GM18502 (cell line): ENCODE data around the gene AMBRA1.
"Not testable (repeated sequence)": the region's sequence is repeated elsewhere in the genome, so short reads cannot be mapped to it uniquely, and the experiment has no call there.

Experiments
- ATAC-seq: cut with Tn5 transposase; IDR thresholded peaks from one replicate; pipeline ENCODE4 v1.9.1; 2021; ENCODE audit warnings: mild to moderate bottlenecking; ENCODE audit not compliant: unreplicated experiment, poor library complexity

Gene AMBRA1

GRCh38 chr11:46588131-46588530, 5.7 kb downstream of the AMBRA1 start:
- ATAC-seq, result no peak

GRCh38 chr11:46583513-46583912, 10.3 kb downstream of the AMBRA1 start:
- ATAC-seq, result not testable (repeated sequence)

GRCh38 chr11:46582588-46582987, 11.2 kb downstream of the AMBRA1 start:
- ATAC-seq, result no peak

- no peak for ATAC-seq
Observed at GRCh38 chr11:46577058-46577457, 16.8 kb downstream of the AMBRA1 start.

GRCh38 chr11:46574656-46575055, 19.2 kb downstream of the AMBRA1 start:
- no peak for ATAC-seq

- no peak for ATAC-seq
Observed at GRCh38 chr11:46570790-46571398, 22.9 kb downstream of the AMBRA1 start.

GRCh38 chr11:46565232-46565840, 28.5 kb downstream of the AMBRA1 start:
- ATAC-seq, result no peak

- ATAC-seq, result no peak
Observed at GRCh38 chr11:46564459-46564858, 29.4 kb downstream of the AMBRA1 start.

- no peak for ATAC-seq
Observed at GRCh38 chr11:46562527-46562926, 31.3 kb downstream of the AMBRA1 start.

GRCh38 chr11:46560300-46560991, 33.4 kb downstream of the AMBRA1 start:
- ATAC-seq, result peak; percentile 60

- no peak for ATAC-seq
Observed at GRCh38 chr11:46559815-46560214, 34.0 kb downstream of the AMBRA1 start.

GRCh38 chr11:46557684-46558151, 36.1 kb downstream of the AMBRA1 start:
- ATAC-seq, result no peak

GRCh38 chr11:46555267-46556054, 38.4 kb downstream of the AMBRA1 start:
- peak; percentile 48 for ATAC-seq

GRCh38 chr11:46554213-46555147, 39.3 kb downstream of the AMBRA1 start:
- peak; percentile 10 for ATAC-seq

GRCh38 chr11:46553814-46554212, 40.0 kb downstream of the AMBRA1 start:
- ATAC-seq, result no peak

- ATAC-seq, result no peak
Observed at GRCh38 chr11:46551261-46551660, 42.6 kb downstream of the AMBRA1 start.

- ATAC-seq, result no peak
Observed at GRCh38 chr11:46547579-46547978, 46.2 kb downstream of the AMBRA1 start.

GRCh38 chr11:46543564-46543963, 50.3 kb downstream of the AMBRA1 start:
- no peak for ATAC-seq

GRCh38 chr11:46541593-46542371, 52.0 kb downstream of the AMBRA1 start:
- ATAC-seq, result no peak
